ENCODE results near the gene THEM5.
A peak's percentile ranks its signal among the peaks of the same experiment; 100 is the strongest.

DNA sequence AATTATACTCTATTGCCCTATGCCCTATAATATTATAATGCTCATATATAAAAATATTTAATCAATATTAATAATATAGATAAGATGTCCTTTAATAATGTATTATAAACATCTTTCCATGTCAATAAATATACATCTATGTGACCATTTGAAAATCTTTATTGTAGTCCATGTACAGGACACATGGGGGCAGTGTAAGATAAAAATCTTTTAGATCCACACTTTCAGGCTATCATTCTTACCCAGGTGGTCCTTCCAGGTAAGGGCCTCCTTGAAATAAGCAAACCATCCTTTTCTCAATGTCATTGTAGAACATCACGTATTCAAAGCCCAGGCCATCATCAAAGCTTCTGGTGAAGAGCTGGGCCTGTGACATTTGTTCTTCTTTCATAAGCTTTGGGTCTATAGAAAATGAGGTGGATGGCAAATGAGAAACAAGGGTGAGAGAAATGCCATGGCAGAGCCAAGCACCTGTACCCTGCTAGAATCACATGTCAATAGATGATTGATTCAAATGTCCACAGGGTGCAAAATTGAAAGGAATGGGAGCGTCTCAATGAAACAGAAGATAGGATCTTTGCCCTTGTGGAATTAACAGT is 35.6 kb upstream of the THEM5 start:
- TF ChIP-seq, protein P1, sequence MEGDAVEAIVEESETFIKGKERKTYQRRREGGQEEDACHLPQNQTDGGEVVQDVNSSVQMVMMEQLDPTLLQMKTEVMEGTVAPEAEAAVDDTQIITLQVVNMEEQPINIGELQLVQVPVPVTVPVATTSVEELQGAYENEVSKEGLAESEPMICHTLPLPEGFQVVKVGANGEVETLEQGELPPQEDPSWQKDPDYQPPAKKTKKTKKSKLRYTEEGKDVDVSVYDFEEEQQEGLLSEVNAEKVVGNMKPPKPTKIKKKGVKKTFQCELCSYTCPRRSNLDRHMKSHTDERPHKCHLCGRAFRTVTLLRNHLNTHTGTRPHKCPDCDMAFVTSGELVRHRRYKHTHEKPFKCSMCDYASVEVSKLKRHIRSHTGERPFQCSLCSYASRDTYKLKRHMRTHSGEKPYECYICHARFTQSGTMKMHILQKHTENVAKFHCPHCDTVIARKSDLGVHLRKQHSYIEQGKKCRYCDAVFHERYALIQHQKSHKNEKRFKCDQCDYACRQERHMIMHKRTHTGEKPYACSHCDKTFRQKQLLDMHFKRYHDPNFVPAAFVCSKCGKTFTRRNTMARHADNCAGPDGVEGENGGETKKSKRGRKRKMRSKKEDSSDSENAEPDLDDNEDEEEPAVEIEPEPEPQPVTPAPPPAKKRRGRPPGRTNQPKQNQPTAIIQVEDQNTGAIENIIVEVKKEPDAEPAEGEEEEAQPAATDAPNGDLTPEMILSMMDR (IDR thresholded peaks at IDR 0.05; ENCODE audit: low read length) = peak; percentile 59
- no peak for TF ChIP-seq EZH2 (optimal IDR thresholded peaks at IDR 0.05; ENCODE audit: low read depth, low read length)

Measured in MM.1S (cell line).